Large intestine (tissue), 12 donors: ENCODE results near the gene DYNLRB1. TPM values are rescaled to one million over a fixed set of nuclear protein-coding genes. Genes with fewer than 3 reads are reported as not detected.
"Not testable (repeated sequence)": the region's sequence is repeated elsewhere in the genome, so short reads cannot be mapped to it uniquely, and the experiment has no call there.

Source experiments
- DNase-seq, 2 donors: peaks; one replicate each; pipeline versions ENCODE4 v3.0.0 to v3.0.0-alpha.2; 2013
- H3K27ac ChIP-seq: one replicate; pipeline ENCODE4 v1.5.1; 2013; ENCODE audit warnings: low read length
- H3K27me3 ChIP-seq: 2 replicates; pipeline ENCODE4 v1.6.1; 2013; ENCODE audit warnings: low read length; ENCODE audit not compliant: control insufficient read depth, insufficient read depth
- H3K36me3 ChIP-seq: 2 replicates; pipeline ENCODE4 v1.6.1; 2013; ENCODE audit warnings: low read length; ENCODE audit not compliant: control insufficient read depth, insufficient read depth
- H3K4me1 ChIP-seq: one replicate; pipeline ENCODE4 v1.6.1; 2013; ENCODE audit warnings: low read length; ENCODE audit not compliant: control insufficient read depth, insufficient read depth
- H3K4me3 ChIP-seq: one replicate; pipeline ENCODE4 v1.5.1; 2013; ENCODE audit warnings: low read length
- H3K9me3 ChIP-seq: one replicate; pipeline ENCODE4 v1.6.1; 2013; ENCODE audit warnings: mild to moderate bottlenecking, low read depth, low read length, moderate library complexity; ENCODE audit not compliant: control insufficient read depth
- WGBS: methylation state at CpG from one replicate; pipeline ENCODE4 v1.1.5; 2013; ENCODE audit warnings: low lambda C conversion rate; ENCODE audit not compliant: insufficient coverage; 5-methylcytosine and 5-hydroxymethylcytosine counted together
- long read RNA-seq, 11 donors: transcript quantifications; one replicate each; lab custom pipeline, GENCODE V29; 2026
- polyA plus RNA-seq: library from polyadenylated mRNA; unstranded; fragments of 120-200 nt; gene quantifications from one replicate; pipeline ENCODE4 v1.2.1, GENCODE V29; 2013

DYNLRB1 gene
- polyA plus RNA-seq, result 164 TPM
- long read RNA-seq, donor 1, transcript DYNLRB1-202 (4 exons, 675 nt), result major isoform, 38 of 46 reads
- long read RNA-seq, donor 1, partial matches to known transcripts, result 8 of 46 reads
- long read RNA-seq, donor 1, other reads (novel, unspliced or antisense), result 0 of 46 reads
- long read RNA-seq, donor 2, transcript DYNLRB1-202 (4 exons, 675 nt), result major isoform, 82 of 125 reads
- long read RNA-seq, donor 2, partial matches to known transcripts, result 41 of 125 reads
- long read RNA-seq, donor 2, other reads (novel, unspliced or antisense), result 0 of 125 reads
- long read RNA-seq, donor 3, transcript DYNLRB1-202 (4 exons, 675 nt), result major isoform, 93 of 185 reads
- long read RNA-seq, donor 3, partial matches to known transcripts, result 87 of 185 reads
- long read RNA-seq, donor 3, other reads (novel, unspliced or antisense), result 5 of 185 reads
- long read RNA-seq, donor 4, transcript DYNLRB1-202 (4 exons, 675 nt), result major isoform, 8 of 8 reads
- long read RNA-seq, donor 4, partial matches to known transcripts, result 0 of 8 reads
- long read RNA-seq, donor 4, other reads (novel, unspliced or antisense), result 0 of 8 reads
- long read RNA-seq, donor 5, transcript DYNLRB1-202 (4 exons, 675 nt), result major isoform, 43 of 48 reads
- long read RNA-seq, donor 5, partial matches to known transcripts, result 5 of 48 reads
- long read RNA-seq, donor 5, other reads (novel, unspliced or antisense), result 0 of 48 reads
- long read RNA-seq, donor 6, transcript DYNLRB1-202 (4 exons, 675 nt), result major isoform, 55 of 104 reads
- long read RNA-seq, donor 6, partial matches to known transcripts, result 47 of 104 reads
- long read RNA-seq, donor 6, other reads (novel, unspliced or antisense), result 0 of 104 reads
- long read RNA-seq, donor 7, transcript DYNLRB1-202 (4 exons, 675 nt), result major isoform, 31 of 58 reads
- long read RNA-seq, donor 7, partial matches to known transcripts, result 27 of 58 reads
- long read RNA-seq, donor 7, other reads (novel, unspliced or antisense), result 0 of 58 reads
- long read RNA-seq, donor 8, transcript DYNLRB1-202 (4 exons, 675 nt), result major isoform, 108 of 137 reads
- long read RNA-seq, donor 8, partial matches to known transcripts, result 29 of 137 reads
- long read RNA-seq, donor 8, other reads (novel, unspliced or antisense), result 0 of 137 reads
- long read RNA-seq, donor 9, transcript DYNLRB1-202 (4 exons, 675 nt), result major isoform, 80 of 108 reads
- long read RNA-seq, donor 9, partial matches to known transcripts, result 28 of 108 reads
- long read RNA-seq, donor 9, other reads (novel, unspliced or antisense), result 0 of 108 reads
- long read RNA-seq, donor 10, transcript DYNLRB1-202 (4 exons, 675 nt), result major isoform, 86 of 99 reads
- long read RNA-seq, donor 10, partial matches to known transcripts, result 13 of 99 reads
- long read RNA-seq, donor 10, other reads (novel, unspliced or antisense), result 0 of 99 reads
- long read RNA-seq, donor 11, transcript DYNLRB1-202 (4 exons, 675 nt), result major isoform, 54 of 82 reads
- long read RNA-seq, donor 11, partial matches to known transcripts, result 27 of 82 reads
- long read RNA-seq, donor 11, other reads (novel, unspliced or antisense), result 0 of 82 reads

- Histone ChIP-seq H3K36me3 (peaks cover 4% of the 10 kb centered on the region), H3K27ac (peak within 1 kb of the TSS; percentile 95), H3K9me3 (no peaks in the 10 kb centered on the region), H3K4me1 (peaks cover 23% of the 10 kb centered on the region), H3K4me3 (peak within 1 kb of the TSS; percentile 88), H3K27me3 (no peaks in the 10 kb centered on the region)
- peak; percentile 95 to 97 for DNase-seq
- WGBS, result 20% methylated on average over 1 of the region's 59 CpGs
Observed at GRCh38 chr20:34516247-34517113, at the start of gene DYNLRB1. DYNLRB1 (plus strand) TSS chr20:34516422; CDS start chr20:34516459, 37 bp downstream.

GRCh38 chr20:34468951-34469350 is 47.3 kb upstream of the DYNLRB1 start:
- Histone ChIP-seq H3K27ac (no peak overlapping the region), H3K9me3 (no peaks in the 10 kb centered on the region), H3K36me3 (peaks cover 32% of the 10 kb centered on the region), H3K27me3 (no peaks in the 10 kb centered on the region), H3K4me3 (no peak overlapping the region), H3K4me1 (no peaks in the 10 kb centered on the region)
- WGBS, result 100% methylated on average over 1 of the region's 1 CpG
- no peak for DNase-seq

- Histone ChIP-seq H3K27ac (no peak overlapping the region), H3K4me3 (no peak overlapping the region), H3K4me1 (no peaks in the 10 kb centered on the region), H3K9me3 (peaks cover 8% of the 10 kb centered on the region), H3K36me3 (peaks cover 22% of the 10 kb centered on the region), H3K27me3 (no peaks in the 10 kb centered on the region)
- peak in 1 of 2 donors; percentile 8 for DNase-seq
- 77% methylated on average over 4 of the region's 6 CpGs for WGBS
Observed at GRCh38 chr20:34472246-34472925, 43.8 kb upstream of the DYNLRB1 start.

GRCh38 chr20:34473262-34473883 is 42.8 kb upstream of the DYNLRB1 start:
- no peaks in the 10 kb centered on the region for H3K4me1 ChIP-seq
- H3K27ac ChIP-seq, result no peak overlapping the region
- no CpG with 5 or more reads among the region's 5 CpGs for WGBS
- peaks cover 8% of the 10 kb centered on the region for H3K9me3 ChIP-seq
- peak; percentile 39 to 45 for DNase-seq
- no peak overlapping the region for H3K4me3 ChIP-seq
- H3K36me3 ChIP-seq, result peaks cover 30% of the 10 kb centered on the region
- no peaks in the 10 kb centered on the region for H3K27me3 ChIP-seq

- peak in 1 of 2 donors; percentile 28 for DNase-seq
- Histone ChIP-seq H3K27ac (no peak overlapping the region), H3K27me3 (no peaks in the 10 kb centered on the region), H3K9me3 (peaks cover 8% of the 10 kb centered on the region), H3K4me1 (no peaks in the 10 kb centered on the region), H3K36me3 (peaks cover 31% of the 10 kb centered on the region), H3K4me3 (no peak overlapping the region)
- 40% methylated on average over 1 of the region's 38 CpGs for WGBS
Observed at GRCh38 chr20:34475979-34476736, 40.1 kb upstream of the DYNLRB1 start.

GRCh38 chr20:34479627-34480026 is 36.6 kb upstream of the DYNLRB1 start:
- Histone ChIP-seq H3K4me3 (no peak overlapping the region), H3K36me3 (peaks cover 47% of the 10 kb centered on the region), H3K27ac (no peak overlapping the region), H3K4me1 (peaks cover 8% of the 10 kb centered on the region), H3K27me3 (no peaks in the 10 kb centered on the region), H3K9me3 (peaks cover 7% of the 10 kb centered on the region)
- no peak for DNase-seq
- WGBS, result no CpG with 5 or more reads among the region's 4 CpGs

- WGBS, result no CpG with 5 or more reads among the region's 1 CpG
- not testable (repeated sequence) for H3K9me3 ChIP-seq, H3K27me3 ChIP-seq, H3K4me3 ChIP-seq, H3K4me1 ChIP-seq
- DNase-seq, result peak in 1 of 2 donors; percentile 42
- peak overlapping the region; percentile 49 for H3K27ac ChIP-seq
- H3K36me3 ChIP-seq, result peaks cover 49% of the 10 kb centered on the region
Observed at GRCh38 chr20:34482154-34482553, 34.1 kb upstream of the DYNLRB1 start.

GRCh38 chr20:34483585-34484220 is 32.5 kb upstream of the DYNLRB1 start:
- peaks cover 47% of the 10 kb centered on the region for H3K36me3 ChIP-seq
- not testable (repeated sequence) for H3K27ac ChIP-seq, H3K27me3 ChIP-seq, DNase-seq, H3K4me3 ChIP-seq, H3K9me3 ChIP-seq, H3K4me1 ChIP-seq
- WGBS, result no CpG with 5 or more reads among the region's 3 CpGs
